ENCODE measurements around the gene BAAT.

DNA sequence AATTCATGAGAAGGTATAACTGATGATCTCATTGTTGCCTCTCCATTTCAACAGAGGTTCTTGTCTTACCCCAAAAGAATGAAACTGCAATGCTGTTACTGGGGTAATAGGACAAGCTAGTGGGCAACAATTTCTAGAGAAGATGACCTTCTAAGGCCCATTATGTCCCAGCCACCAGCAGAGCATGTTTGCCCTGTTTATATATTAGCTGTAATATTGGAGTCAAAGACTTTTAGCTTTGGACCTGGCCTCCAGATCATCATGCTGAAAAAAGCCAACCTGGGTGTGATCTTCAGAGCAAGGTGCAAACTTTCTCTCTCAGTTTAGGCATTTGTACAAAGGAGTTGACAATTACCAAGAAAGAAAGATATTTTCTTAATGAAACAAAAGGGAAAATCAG lies 47.4 kb upstream of the BAAT start:
- no peak for TF ChIP-seq CTCF (IDR thresholded peaks at IDR 0.05)
- TF ChIP-seq POLR2A (IDR thresholded peaks at IDR 0.05), result no peak
